ENCODE results near the gene UCP3.
A peak's percentile ranks its signal among the peaks of the same experiment; 100 is the strongest.

Gene UCP3

DNA sequence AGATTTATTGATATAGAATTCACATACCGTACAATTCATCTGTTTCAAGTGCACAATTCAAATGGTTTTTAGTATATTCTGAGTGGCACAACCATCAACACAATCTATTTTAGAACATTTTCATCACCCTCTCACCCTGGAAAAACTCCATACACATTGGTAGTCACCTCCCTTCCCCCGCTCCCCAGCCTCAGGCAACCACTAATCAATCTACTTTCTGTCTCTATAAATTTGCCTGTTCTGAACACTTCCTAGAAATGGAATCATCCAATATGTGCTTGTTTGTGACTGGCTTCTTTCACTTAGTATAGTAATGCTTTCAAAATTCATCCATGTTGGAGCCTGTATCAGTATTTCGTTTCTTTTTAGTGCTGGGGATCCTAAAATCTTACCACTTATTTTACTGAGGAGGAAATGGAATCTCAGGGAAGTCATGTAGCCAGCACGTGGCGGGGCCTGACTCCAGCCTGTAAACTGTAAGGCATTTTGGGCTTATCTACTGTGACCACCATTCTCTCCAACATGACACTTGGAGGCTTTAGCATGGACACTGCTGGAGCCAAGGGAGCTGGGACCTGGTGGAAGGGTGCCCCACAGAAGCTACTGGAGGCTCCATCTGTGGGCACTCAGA is 905 bp upstream of the UCP3 start:
- Histone ChIP-seq H3K4me3 (ENCODE audit: insufficient read depth in 1 of 2, low read depth in 1 of 2, low read length in 2 of 2) (no peak overlapping the region), H3K14ac (ENCODE audit: low read length in 2 of 2) (no peak overlapping the region), H3K18ac (ENCODE audit: low read depth in 1 of 2, low read length in 2 of 2) (no peak overlapping the region), H4K8ac (ENCODE audit: low read length) (no peak overlapping the region), H2BK15ac (ENCODE audit: low read depth, poor library complexity, severe bottlenecking) (no peak overlapping the region), H2AK5ac (ENCODE audit: low read length, severe bottlenecking) (no peak overlapping the region), H2AFZ (ENCODE audit: low read depth, low read length) (no peak overlapping the region), H3K36me3 (ENCODE audit: control insufficient read depth in 1 of 2, insufficient read depth in 2 of 2, low read depth in 1 of 2, low read length in 2 of 2) (peaks cover 13 to 60% of the 10 kb centered on the region in 2 experiments), H3K4me2 (ENCODE audit: low read length, poor library complexity, severe bottlenecking) (no peak overlapping the region), H3K23ac (ENCODE audit: low read length in 2 of 2) (no peak overlapping the region), H3K27me3 (ENCODE audit: control insufficient read depth in 1 of 2, insufficient read depth in 1 of 2, low read length in 2 of 2) (no peaks in the 10 kb centered on the region), H2BK120ac (ENCODE audit: low read depth, low read length) (no peak overlapping the region), H3K4me1 (ENCODE audit: control insufficient read depth, insufficient read depth, low read depth, low read length) (no peaks in the 10 kb centered on the region), H3K4ac (ENCODE audit: low read depth in 1 of 2, low read length in 2 of 2) (no peak overlapping the region), H3K9ac (ENCODE audit: low read length) (no peak overlapping the region), H3K9me3 (ENCODE audit: control insufficient read depth, low read length) (no peaks in the 10 kb centered on the region), H2BK5ac (ENCODE audit: low read depth, low read length, poor library complexity, severe bottlenecking) (no peak overlapping the region), H3K27ac (ENCODE audit: low read length, poor library complexity, severe bottlenecking) (no peak overlapping the region), H3K79me1 (replicated peaks; ENCODE audit: low read length, poor library complexity, severe bottlenecking) (no peaks in the 10 kb centered on the region), H2BK12ac (ENCODE audit: low read length in 2 of 2) (no peak overlapping the region), H4K91ac (ENCODE audit: low read length) (peak overlapping the region; percentile 45)
- DNase-seq, result no peak
- 83% methylated on average over 5 of the region's 5 CpGs for WGBS

DNA sequence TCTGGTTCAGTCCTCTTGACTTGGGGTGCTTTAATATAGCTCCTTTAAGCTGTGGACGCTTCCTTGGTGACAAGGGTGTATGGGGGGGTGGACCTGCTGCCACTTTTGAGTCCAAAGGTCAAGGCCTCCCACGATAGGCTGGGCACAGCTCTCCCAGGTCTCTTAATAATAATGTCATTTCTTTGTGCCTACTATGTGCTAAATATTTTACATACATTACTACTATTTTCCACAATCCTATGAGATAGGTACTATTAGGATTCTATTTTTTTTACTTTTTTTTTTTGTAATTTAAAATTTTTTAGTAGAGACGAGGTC is 304 bp upstream of the UCP3 start:
- Histone ChIP-seq H3K4me2 (ENCODE audit: low read length, poor library complexity, severe bottlenecking) (no peak overlapping the region), H3K4me1 (ENCODE audit: control insufficient read depth, insufficient read depth, low read depth, low read length) (no peaks in the 10 kb centered on the region), H3K9me3 (ENCODE audit: control insufficient read depth, low read length) (no peaks in the 10 kb centered on the region), H3K4me3 (ENCODE audit: insufficient read depth in 1 of 2, low read depth in 1 of 2, low read length in 2 of 2) (no peak overlapping the region), H2BK120ac (ENCODE audit: low read depth, low read length) (no peak overlapping the region), H4K91ac (ENCODE audit: low read length) (peak overlapping the region; percentile 43), H3K27ac (ENCODE audit: low read length, poor library complexity, severe bottlenecking) (no peak overlapping the region), H3K9ac (ENCODE audit: low read length) (no peak overlapping the region), H2AK5ac (ENCODE audit: low read length, severe bottlenecking) (no peak overlapping the region), H3K14ac (ENCODE audit: low read length in 2 of 2) (no peak overlapping the region), H3K27me3 (ENCODE audit: control insufficient read depth in 1 of 2, insufficient read depth in 1 of 2, low read length in 2 of 2) (no peaks in the 10 kb centered on the region), H3K18ac (ENCODE audit: low read depth in 1 of 2, low read length in 2 of 2) (no peak overlapping the region), H3K23ac (ENCODE audit: low read length in 2 of 2) (no peak overlapping the region), H3K79me1 (replicated peaks; ENCODE audit: low read length, poor library complexity, severe bottlenecking) (no peaks in the 10 kb centered on the region), H3K4ac (ENCODE audit: low read depth in 1 of 2, low read length in 2 of 2) (no peak overlapping the region), H3K36me3 (ENCODE audit: control insufficient read depth in 1 of 2, insufficient read depth in 2 of 2, low read depth in 1 of 2, low read length in 2 of 2) (peaks cover 16 to 59% of the 10 kb centered on the region in 2 experiments), H2AFZ (ENCODE audit: low read depth, low read length) (no peak overlapping the region), H2BK5ac (ENCODE audit: low read depth, low read length, poor library complexity, severe bottlenecking) (no peak overlapping the region), H2BK15ac (ENCODE audit: low read depth, poor library complexity, severe bottlenecking) (no peak overlapping the region), H4K8ac (ENCODE audit: low read length) (peak overlapping the region; percentile 21), H2BK12ac (ENCODE audit: low read length in 2 of 2) (no peak overlapping the region)
- 86% methylated on average over 1 of the region's 3 CpGs for whole genome bisulfite sequencing
- no peak for DNase-seq

DNA sequence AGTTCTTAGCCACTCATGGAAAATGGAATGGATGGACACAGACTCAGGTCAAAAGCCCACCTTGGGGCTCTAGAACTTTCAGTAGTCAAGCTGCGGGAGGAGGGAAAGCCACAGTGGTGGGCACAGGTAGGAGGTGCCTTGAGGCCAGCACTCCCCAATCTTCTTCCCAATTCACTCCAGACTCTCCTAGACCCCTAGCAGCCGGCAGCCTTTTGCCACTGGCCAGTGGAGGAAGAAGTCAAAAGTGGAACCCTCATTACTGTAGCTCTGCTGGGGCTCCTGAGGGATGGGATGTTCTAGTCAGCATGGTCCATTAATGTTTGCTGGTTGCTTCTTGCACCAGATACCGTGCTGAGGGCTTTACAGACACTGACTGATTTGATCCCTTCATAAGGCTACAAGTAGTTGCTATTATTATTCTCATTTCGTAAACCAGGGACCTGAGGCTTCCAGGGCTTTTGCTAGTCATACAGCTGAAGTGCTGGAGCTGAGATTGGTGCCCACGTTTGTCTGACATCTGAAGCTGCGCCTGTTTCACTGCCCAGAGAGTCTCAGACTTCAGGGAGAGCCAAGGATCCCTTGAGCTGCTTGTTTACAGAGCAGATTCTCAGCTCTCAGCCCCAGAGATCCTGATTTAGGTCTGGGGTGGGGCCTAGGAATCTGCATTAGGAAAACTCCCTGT is 1.1 kb downstream of the UCP3 start:
- H3K27ac ChIP-seq (ENCODE audit: low read length, poor library complexity, severe bottlenecking), result no peak overlapping the region
- H3K18ac ChIP-seq (ENCODE audit: low read depth in 1 of 2, low read length in 2 of 2), result no peak overlapping the region
- no peak overlapping the region for H3K4me3 ChIP-seq (ENCODE audit: insufficient read depth in 1 of 2, low read depth in 1 of 2, low read length in 2 of 2)
- H3K36me3 ChIP-seq (ENCODE audit: control insufficient read depth in 1 of 2, insufficient read depth in 2 of 2, low read depth in 1 of 2, low read length in 2 of 2), result peaks cover 20 to 55% of the 10 kb centered on the region in 2 experiments
- H3K79me1 ChIP-seq (replicated peaks; ENCODE audit: low read length, poor library complexity, severe bottlenecking), result no peaks in the 10 kb centered on the region
- H3K9me3 ChIP-seq (ENCODE audit: control insufficient read depth, low read length), result no peaks in the 10 kb centered on the region
- no peak overlapping the region for H3K4ac ChIP-seq (ENCODE audit: low read depth in 1 of 2, low read length in 2 of 2)
- no peak overlapping the region for H3K9ac ChIP-seq (ENCODE audit: low read length)
- no peak overlapping the region for H2AK5ac ChIP-seq (ENCODE audit: low read length, severe bottlenecking)
- H3K23ac ChIP-seq (ENCODE audit: low read length in 2 of 2), result no peak overlapping the region
- no peak overlapping the region for H3K14ac ChIP-seq (ENCODE audit: low read length in 2 of 2)
- no peaks in the 10 kb centered on the region for H3K4me1 ChIP-seq (ENCODE audit: control insufficient read depth, insufficient read depth, low read depth, low read length)
- no peak overlapping the region for H3K4me2 ChIP-seq (ENCODE audit: low read length, poor library complexity, severe bottlenecking)
- no peak overlapping the region for H2BK120ac ChIP-seq (ENCODE audit: low read depth, low read length)
- no peak for DNase-seq
- H2BK15ac ChIP-seq (ENCODE audit: low read depth, poor library complexity, severe bottlenecking), result no peak overlapping the region
- H2AFZ ChIP-seq (ENCODE audit: low read depth, low read length), result no peak overlapping the region
- H2BK12ac ChIP-seq (ENCODE audit: low read length in 2 of 2), result no peak overlapping the region
- H4K8ac ChIP-seq (ENCODE audit: low read length), result no peak overlapping the region
- H3K27me3 ChIP-seq (ENCODE audit: control insufficient read depth in 1 of 2, insufficient read depth in 1 of 2, low read length in 2 of 2), result no peaks in the 10 kb centered on the region
- H2BK5ac ChIP-seq (ENCODE audit: low read depth, low read length, poor library complexity, severe bottlenecking), result no peak overlapping the region
- H4K91ac ChIP-seq (ENCODE audit: low read length), result no peak overlapping the region
- WGBS, result 89% methylated on average over 5 of the region's 6 CpGs

DNA sequence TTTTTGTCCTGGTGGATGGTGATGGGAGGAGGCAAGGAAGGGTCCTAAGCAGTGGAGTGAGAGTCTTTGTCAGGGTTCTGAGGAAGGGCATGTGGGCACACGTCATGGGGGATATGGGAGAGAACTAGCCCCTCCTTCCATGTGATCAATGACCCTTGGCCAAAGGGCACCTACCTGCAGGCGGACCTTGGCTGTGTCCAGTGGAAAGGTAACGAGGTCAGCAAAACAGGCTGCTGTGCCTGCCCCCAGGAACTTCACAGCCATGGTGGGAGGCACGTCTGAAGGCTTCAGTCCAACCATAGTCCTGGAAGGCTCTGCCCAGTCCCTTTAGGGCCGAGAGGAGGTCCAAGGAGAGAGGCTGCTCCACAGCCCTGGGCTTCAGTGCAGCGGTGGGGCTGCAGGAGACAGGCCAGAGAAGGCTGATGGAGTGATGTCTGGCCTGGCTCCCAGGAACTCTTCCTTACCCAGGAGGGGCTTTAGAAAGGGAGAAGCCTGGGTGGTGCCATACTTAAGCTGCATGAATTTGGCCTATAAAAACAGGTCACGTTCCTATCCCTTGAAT is 2.1 kb downstream of the UCP3 start:
- H4K91ac ChIP-seq (ENCODE audit: low read length), result no peak overlapping the region
- H2AFZ ChIP-seq (ENCODE audit: low read depth, low read length), result no peak overlapping the region
- H3K4me2 ChIP-seq (ENCODE audit: low read length, poor library complexity, severe bottlenecking), result no peak overlapping the region
- H2AK5ac ChIP-seq (ENCODE audit: low read length, severe bottlenecking), result no peak overlapping the region
- DNase-seq, result no peak
- no peaks in the 10 kb centered on the region for H3K27me3 ChIP-seq (ENCODE audit: control insufficient read depth in 1 of 2, insufficient read depth in 1 of 2, low read length in 2 of 2)
- H3K79me1 ChIP-seq (replicated peaks; ENCODE audit: low read length, poor library complexity, severe bottlenecking), result no peaks in the 10 kb centered on the region
- H3K14ac ChIP-seq (ENCODE audit: low read length in 2 of 2), result no peak overlapping the region
- H3K27ac ChIP-seq (ENCODE audit: low read length, poor library complexity, severe bottlenecking), result no peak overlapping the region
- WGBS, result 93% methylated on average over 7 of the region's 7 CpGs
- H3K4ac ChIP-seq (ENCODE audit: low read depth in 1 of 2, low read length in 2 of 2), result no peak overlapping the region
- no peaks in the 10 kb centered on the region for H3K9me3 ChIP-seq (ENCODE audit: control insufficient read depth, low read length)
- no peak overlapping the region for H2BK5ac ChIP-seq (ENCODE audit: low read depth, low read length, poor library complexity, severe bottlenecking)
- no peak overlapping the region for H2BK12ac ChIP-seq (ENCODE audit: low read length in 2 of 2)
- no peak overlapping the region for H4K8ac ChIP-seq (ENCODE audit: low read length)
- H2BK15ac ChIP-seq (ENCODE audit: low read depth, poor library complexity, severe bottlenecking), result no peak overlapping the region
- H2BK120ac ChIP-seq (ENCODE audit: low read depth, low read length), result no peak overlapping the region
- no peak overlapping the region for H3K9ac ChIP-seq (ENCODE audit: low read length)
- no peak overlapping the region for H3K4me3 ChIP-seq (ENCODE audit: insufficient read depth in 1 of 2, low read depth in 1 of 2, low read length in 2 of 2)
- H3K36me3 ChIP-seq (ENCODE audit: control insufficient read depth in 1 of 2, insufficient read depth in 2 of 2, low read depth in 1 of 2, low read length in 2 of 2), result peaks cover 22 to 51% of the 10 kb centered on the region in 2 experiments
- no peaks in the 10 kb centered on the region for H3K4me1 ChIP-seq (ENCODE audit: control insufficient read depth, insufficient read depth, low read depth, low read length)
- H3K23ac ChIP-seq (ENCODE audit: low read length in 2 of 2), result no peak overlapping the region
- H3K18ac ChIP-seq (ENCODE audit: low read depth in 1 of 2, low read length in 2 of 2), result no peak overlapping the region

All from mesenchymal stem cell (in vitro differentiated cells and primary cell).